Fibroblast of pulmonary artery (primary cell): ENCODE data around the gene MCL1.

Source experiments
- DNase-seq: peaks from one replicate; pipeline ENCODE4 v3.0.0-alpha.2; 2010; ENCODE audit warnings: low read depth
- H3K4me3 ChIP-seq: replicated peaks from 2 replicates; pipeline ENCODE4 v1.5.1; 2011; ENCODE audit warnings: low read depth, mild to moderate bottlenecking, control low read depth, low read length, moderate library complexity
- TF ChIP-seq, protein P1 (sequence below): IDR thresholded peaks from 2 replicates; pipeline ENCODE4 v1.5.1; 2011; ENCODE audit warnings: mild to moderate bottlenecking, control low read depth, low read length, inconsistent platforms; ENCODE audit errors: missing control alignments

The MCL1 gene

DNA sequence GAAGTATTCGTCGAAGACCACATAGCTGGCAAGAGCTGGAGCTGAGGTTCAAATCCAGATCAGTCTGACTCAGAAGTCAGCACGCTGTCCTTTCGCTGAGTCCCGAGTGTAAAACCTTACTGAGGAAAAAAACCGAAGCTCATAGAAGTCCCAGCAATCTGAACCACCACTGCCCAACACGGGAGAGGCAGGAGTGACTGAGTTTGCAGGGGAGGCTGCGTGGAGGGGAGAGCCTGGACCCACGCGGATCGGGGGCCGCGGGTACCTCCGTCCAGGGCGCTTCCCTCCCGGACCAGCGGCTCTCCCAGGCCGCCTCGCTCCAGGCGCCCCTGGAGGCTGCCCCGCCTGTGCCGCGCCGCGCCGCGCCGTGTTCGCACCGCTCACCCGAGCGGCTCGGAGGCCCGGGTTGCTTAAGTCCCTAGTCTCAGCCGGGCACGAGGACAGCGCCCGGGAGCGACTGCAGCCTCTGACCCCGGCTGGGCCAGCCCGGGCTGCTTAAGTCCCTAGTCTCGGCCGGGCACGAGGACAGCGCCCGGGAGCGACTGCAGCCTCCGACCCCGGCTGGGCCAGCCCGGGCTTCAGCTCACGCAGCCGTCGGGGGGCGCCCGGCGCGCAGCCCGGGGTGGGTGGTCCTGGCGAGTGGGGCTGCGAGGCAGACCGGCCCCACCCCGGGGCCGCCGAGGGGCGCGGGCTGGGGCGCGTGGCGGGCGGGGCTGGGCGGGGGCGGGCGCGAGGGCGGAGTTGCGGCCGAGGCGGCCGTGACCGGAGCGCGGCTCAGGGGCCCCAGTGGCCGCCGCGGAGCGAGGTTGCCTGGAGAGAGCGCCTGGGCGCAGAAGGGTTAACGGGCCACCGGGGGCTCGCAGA lies 30.5 kb downstream of the MCL1 start, which contains the start of gene ADAMTSL4:
Gene ADAMTSL4, plus strand, starts transcription at position 777 of the 864 bp plus-strand sequence. CDS start 2,881 bp downstream, outside the sequence.
- TF ChIP-seq, protein P1, sequence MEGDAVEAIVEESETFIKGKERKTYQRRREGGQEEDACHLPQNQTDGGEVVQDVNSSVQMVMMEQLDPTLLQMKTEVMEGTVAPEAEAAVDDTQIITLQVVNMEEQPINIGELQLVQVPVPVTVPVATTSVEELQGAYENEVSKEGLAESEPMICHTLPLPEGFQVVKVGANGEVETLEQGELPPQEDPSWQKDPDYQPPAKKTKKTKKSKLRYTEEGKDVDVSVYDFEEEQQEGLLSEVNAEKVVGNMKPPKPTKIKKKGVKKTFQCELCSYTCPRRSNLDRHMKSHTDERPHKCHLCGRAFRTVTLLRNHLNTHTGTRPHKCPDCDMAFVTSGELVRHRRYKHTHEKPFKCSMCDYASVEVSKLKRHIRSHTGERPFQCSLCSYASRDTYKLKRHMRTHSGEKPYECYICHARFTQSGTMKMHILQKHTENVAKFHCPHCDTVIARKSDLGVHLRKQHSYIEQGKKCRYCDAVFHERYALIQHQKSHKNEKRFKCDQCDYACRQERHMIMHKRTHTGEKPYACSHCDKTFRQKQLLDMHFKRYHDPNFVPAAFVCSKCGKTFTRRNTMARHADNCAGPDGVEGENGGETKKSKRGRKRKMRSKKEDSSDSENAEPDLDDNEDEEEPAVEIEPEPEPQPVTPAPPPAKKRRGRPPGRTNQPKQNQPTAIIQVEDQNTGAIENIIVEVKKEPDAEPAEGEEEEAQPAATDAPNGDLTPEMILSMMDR: no peak
- H3K4me3 ChIP-seq: peak within 1 kb of the TSS; percentile 61
- peak; percentile 77 for DNase-seq

DNA sequence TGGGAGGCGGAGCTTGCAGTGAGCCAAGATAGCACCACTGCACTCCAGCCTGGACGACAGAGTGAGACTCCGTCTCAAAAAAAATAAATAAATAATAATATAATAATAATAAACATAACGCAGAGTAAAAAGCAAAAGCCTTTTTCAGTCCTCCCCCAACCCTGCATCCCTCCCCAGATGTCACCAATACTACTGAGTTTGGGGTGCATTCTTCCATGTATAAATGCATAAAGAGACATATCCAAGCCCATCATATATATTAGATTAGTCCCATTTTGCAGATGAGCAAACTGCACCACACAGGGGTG lies 31.1 kb downstream of the MCL1 start:
- TF ChIP-seq, protein P1: no peak
- H3K4me3 ChIP-seq: peak overlapping the region; percentile 61
- DNase-seq: no peak

DNA sequence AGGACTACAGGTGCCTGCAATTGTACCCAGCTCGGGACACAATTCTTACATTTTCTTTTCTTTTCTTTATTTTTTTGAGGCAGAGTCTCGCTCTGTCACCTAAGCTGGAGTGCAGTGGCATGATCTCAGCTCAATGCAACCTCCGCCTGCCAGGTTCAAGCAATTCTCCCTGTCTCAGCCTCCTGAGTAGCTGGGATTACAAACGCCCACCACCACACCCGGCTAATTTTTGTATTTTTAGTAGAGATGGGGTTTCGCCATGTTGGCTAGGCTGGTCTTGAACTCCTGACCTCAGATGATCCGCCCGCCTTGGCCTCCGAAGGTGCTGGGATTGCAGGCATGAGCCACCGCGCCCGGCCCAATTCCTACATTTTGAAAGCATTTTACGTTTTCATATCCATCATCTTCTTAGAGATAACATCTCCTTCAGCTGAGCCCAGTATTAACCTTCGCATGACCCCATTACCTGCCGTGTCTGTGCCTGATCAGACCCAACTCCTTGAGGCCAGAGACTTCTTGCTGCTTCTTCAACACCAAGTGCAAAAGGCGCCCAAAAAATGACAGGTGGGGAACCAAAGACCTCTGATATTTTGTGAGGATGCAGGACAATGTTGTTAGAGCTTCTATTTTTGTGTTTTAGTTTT lies 33.0 kb downstream of the MCL1 start:
- TF ChIP-seq, protein P1: no peak
- no peak overlapping the region for H3K4me3 ChIP-seq
- DNase-seq: no peak

DNA sequence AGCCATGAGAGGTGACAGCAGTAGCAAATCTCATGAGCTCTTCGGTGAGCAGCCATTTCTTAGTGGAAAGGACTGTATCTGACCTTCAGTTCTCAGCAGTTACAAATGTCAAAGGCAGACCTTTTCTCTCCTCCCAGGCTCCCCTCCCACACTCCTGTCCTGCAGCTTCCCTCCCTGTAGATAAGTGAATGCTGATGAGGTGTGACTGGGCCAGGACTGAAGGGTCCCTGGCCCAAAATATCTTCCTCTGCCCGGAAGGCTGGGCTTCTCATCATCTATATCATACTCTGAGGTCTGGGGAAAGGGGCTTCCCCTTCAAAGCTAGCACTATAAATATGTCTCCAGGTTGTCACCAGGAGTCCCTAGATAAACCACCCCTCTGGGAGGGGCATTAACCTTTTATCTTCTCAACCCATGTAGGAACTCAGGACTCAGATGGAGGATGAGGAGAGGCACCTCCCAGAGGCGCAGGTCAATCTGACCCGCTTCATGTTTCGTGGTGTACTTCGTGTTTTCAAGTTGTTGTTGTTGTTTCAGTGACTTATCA lies 33.9 kb downstream of the MCL1 start:
- TF ChIP-seq, protein P1: no peak
- H3K4me3 ChIP-seq: no peak overlapping the region
- DNase-seq: no peak

DNA sequence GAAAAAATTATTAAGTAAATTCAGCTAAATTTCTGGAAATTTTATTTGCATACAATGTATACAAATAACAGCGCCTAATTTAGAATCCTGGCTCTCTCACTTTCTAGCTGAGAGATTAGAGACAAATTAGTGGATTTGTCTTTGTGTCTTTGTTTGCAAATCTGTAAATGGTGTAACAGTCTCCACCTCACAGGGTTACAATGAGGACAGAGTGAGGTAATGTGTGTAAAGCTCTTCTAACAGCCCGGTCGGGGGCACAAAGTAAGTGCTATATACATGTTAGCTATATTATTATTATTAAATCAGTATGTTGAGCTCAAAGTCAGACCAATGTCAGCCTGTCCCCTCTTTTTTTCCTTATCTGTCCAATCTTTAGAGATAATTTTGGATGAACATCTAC lies 35.2 kb downstream of the MCL1 start:
- TF ChIP-seq, protein P1: no peak
- no peak overlapping the region for H3K4me3 ChIP-seq
- DNase-seq: peak; percentile 27

DNA sequence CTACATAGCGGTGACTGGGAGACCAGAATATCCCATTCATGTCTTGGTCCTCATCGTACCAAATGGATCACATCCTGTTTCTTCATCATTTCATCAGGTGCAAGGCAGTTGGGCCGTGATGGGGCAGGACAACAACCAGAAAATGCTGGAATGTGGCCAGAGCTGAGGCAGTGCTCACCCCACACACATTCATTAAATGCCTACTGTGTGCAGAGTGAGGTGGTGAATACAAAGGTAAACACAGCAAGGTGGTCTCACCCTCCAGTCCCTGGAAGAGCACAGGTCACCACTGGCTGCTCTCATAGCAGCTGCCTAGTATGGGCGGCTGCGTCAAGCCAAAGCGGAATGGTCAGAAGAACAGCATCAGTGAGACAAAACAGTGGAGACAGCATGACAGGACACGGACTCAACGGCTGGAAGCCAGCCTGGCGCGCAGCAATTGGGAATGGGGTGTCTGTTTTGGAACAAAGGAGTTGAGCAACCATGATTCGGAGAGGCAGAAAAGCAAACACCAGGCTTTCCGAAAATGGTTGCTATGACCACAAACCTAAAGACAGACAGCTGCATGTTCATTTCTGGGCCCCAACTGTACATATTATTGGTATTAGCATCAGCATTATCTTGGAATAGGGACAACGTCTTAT lies 35.8 kb downstream of the MCL1 start:
- H3K4me3 ChIP-seq: no peak overlapping the region
- TF ChIP-seq, protein P1: no peak
- DNase-seq: peak; percentile 78
